ENCODE data around the gene ZNF282. TPM values are rescaled to one million over a fixed set of nuclear protein-coding genes. Genes with fewer than 3 reads are reported as not detected.
A peak's percentile ranks its signal among the peaks of the same experiment; 100 is the strongest.
"Not testable (repeated sequence)": the region's sequence is repeated elsewhere in the genome, so short reads cannot be mapped to it uniquely, and the experiment has no call there.

The ZNF282 gene
- total and polyA plus RNA-seq, 5 experiments from 2014 or later = 0.66 to 19.5 (median 1.1) TPM

- ATAC-seq (no peak), DNase-seq (no peak)
- H3K36me3 Mint-ChIP-seq = peaks cover 0 to 85% (median 12%) of the 10 kb centered on the region in 3 donors
- peaks cover 0 to 4% (median 0%) of the 10 kb centered on the region in 4 donors for H3K4me1 Mint-ChIP-seq
- POLR2A ChIA-PET = no interaction called here
- no peaks in the 10 kb centered on the region for H3K27me3 Mint-ChIP-seq
- H3K4me3 Mint-ChIP-seq = no peak overlapping the region
- peak overlapping the region in 3 of 10 donors; percentile 56 to 60 (median 58) for H3K27ac Mint-ChIP-seq
- H3K9me3 Mint-ChIP-seq = no peaks in the 10 kb centered on the region
Observed at GRCh38 chr7:149217570-149217969, 22.2 kb downstream of the ZNF282 start.

GRCh38 chr7:149218469-149219420, 23.4 kb downstream of the ZNF282 start:
- Mint-ChIP-seq H3K9me3 (no peaks in the 10 kb centered on the region), H3K27ac (peak overlapping the region in 5 of 10 donors; percentile 15 to 89 (median 58)), H3K36me3 (peaks cover 0 to 75% (median 12%) of the 10 kb centered on the region in 3 donors), H3K4me3 (no peak overlapping the region), H3K4me1 (peaks cover 0 to 4% (median 0%) of the 10 kb centered on the region in 4 donors), H3K27me3 (no peaks in the 10 kb centered on the region)
- DNase-seq = no peak
- no peak for ATAC-seq
- POLR2A ChIA-PET = no interaction called here

GRCh38 chr7:149220534-149220933, 25.2 kb downstream of the ZNF282 start:
- ATAC-seq (no peak), DNase-seq (no peak)
- Mint-ChIP-seq H3K9me3 (peaks cover 0 to 7% (median 0%) of the 10 kb centered on the region in 9 donors), H3K27ac (no peak overlapping the region), H3K27me3 (no peaks in the 10 kb centered on the region), H3K4me3 (no peak overlapping the region), H3K36me3 (peaks cover 0 to 65% (median 15%) of the 10 kb centered on the region in 3 donors), H3K4me1 (peaks cover 0 to 4% (median 0%) of the 10 kb centered on the region in 4 donors)
- POLR2A ChIA-PET = no interaction called here

GRCh38 chr7:149223176-149223575, 27.8 kb downstream of the ZNF282 start:
- no peak for DNase-seq
- H3K9me3 Mint-ChIP-seq = peaks cover 0 to 9% (median 0%) of the 10 kb centered on the region in 9 donors
- POLR2A ChIA-PET = no interaction called here
- H3K27me3 Mint-ChIP-seq = no peaks in the 10 kb centered on the region
- no peak overlapping the region for H3K4me3 Mint-ChIP-seq
- H3K36me3 Mint-ChIP-seq = peaks cover 0 to 46% (median 19%) of the 10 kb centered on the region in 3 donors
- H3K27ac Mint-ChIP-seq = no peak overlapping the region
- no peak for ATAC-seq
- peaks cover 0 to 5% (median 0%) of the 10 kb centered on the region in 4 donors for H3K4me1 Mint-ChIP-seq

GRCh38 chr7:149223761-149224160, 28.4 kb downstream of the ZNF282 start:
- H3K36me3 Mint-ChIP-seq = peaks cover 0 to 42% (median 19%) of the 10 kb centered on the region in 3 donors
- no peak overlapping the region for H3K27ac Mint-ChIP-seq
- no peak for ATAC-seq
- no peak overlapping the region for H3K4me3 Mint-ChIP-seq
- POLR2A ChIA-PET = no interaction called here
- H3K9me3 Mint-ChIP-seq = peaks cover 0 to 9% (median 0%) of the 10 kb centered on the region in 9 donors
- DNase-seq = no peak
- peaks cover 0 to 5% (median 0%) of the 10 kb centered on the region in 4 donors for H3K4me1 Mint-ChIP-seq
- H3K27me3 Mint-ChIP-seq = no peaks in the 10 kb centered on the region

- no peak for ATAC-seq
- H3K9me3 Mint-ChIP-seq = peaks cover 0 to 9% (median 0%) of the 10 kb centered on the region in 9 donors
- POLR2A ChIA-PET = interaction anchor here (1.0 kb wide), 1 partner anchor 39 kb away, joined by 4 read pairs; no protein-coding TSS in a partner anchor
- H3K36me3 Mint-ChIP-seq = peaks cover 0 to 38% (median 14%) of the 10 kb centered on the region in 3 donors
- no peak overlapping the region for H3K4me3 Mint-ChIP-seq
- H3K4me1 Mint-ChIP-seq = peaks cover 0 to 4% (median 1%) of the 10 kb centered on the region in 4 donors
- DNase-seq = no peak
- no peaks in the 10 kb centered on the region for H3K27me3 Mint-ChIP-seq
- no peak overlapping the region for H3K27ac Mint-ChIP-seq
Observed at GRCh38 chr7:149224352-149224751, 29.0 kb downstream of the ZNF282 start.

GRCh38 chr7:149225106-149225505, 29.8 kb downstream of the ZNF282 start:
- ATAC-seq (no peak), DNase-seq (no peak)
- Mint-ChIP-seq H3K27me3 (no peaks in the 10 kb centered on the region), H3K36me3 (peaks cover 0 to 30% (median 13%) of the 10 kb centered on the region in 3 donors), H3K9me3 (peaks cover 0 to 9% (median 0%) of the 10 kb centered on the region in 9 donors), H3K27ac (no peak overlapping the region), H3K4me1 (peaks cover 0 to 8% (median 5%) of the 10 kb centered on the region in 4 donors), H3K4me3 (no peak overlapping the region)
- POLR2A ChIA-PET = interaction anchor here (1.0 kb wide), 1 partner anchor 38 kb away, joined by 4 read pairs; no protein-coding TSS in a partner anchor

- Mint-ChIP-seq H3K9me3 (peaks cover 0 to 9% (median 0%) of the 10 kb centered on the region in 9 donors), H3K27ac (no peak overlapping the region), H3K4me1 (peaks cover 0 to 8% (median 5%) of the 10 kb centered on the region in 4 donors), H3K4me3 (no peak overlapping the region), H3K27me3 (no peaks in the 10 kb centered on the region), H3K36me3 (peaks cover 0 to 27% (median 13%) of the 10 kb centered on the region in 3 donors)
- DNase-seq (no peak), ATAC-seq (no peak)
- POLR2A ChIA-PET = no interaction called here
Observed at GRCh38 chr7:149225656-149226055, 30.3 kb downstream of the ZNF282 start.

GRCh38 chr7:149226366-149226765, 31.0 kb downstream of the ZNF282 start:
- Mint-ChIP-seq H3K36me3 (peaks cover 0 to 21% (median 13%) of the 10 kb centered on the region in 3 donors), H3K27ac (peak overlapping the region in 1 of 10 donors; percentile 14)
- H3K4me3 Mint-ChIP-seq, H3K4me1 Mint-ChIP-seq, H3K27me3 Mint-ChIP-seq, H3K9me3 Mint-ChIP-seq, POLR2A ChIA-PET, ATAC-seq, DNase-seq: not testable (repeated sequence)

- ATAC-seq = no peak
- peak overlapping the region in 1 of 10 donors; percentile 27 for H3K27ac Mint-ChIP-seq
- POLR2A ChIA-PET = no interaction called here
- H3K4me1 Mint-ChIP-seq = peaks cover 0 to 8% (median 5%) of the 10 kb centered on the region in 4 donors
- peaks cover 0 to 17% (median 11%) of the 10 kb centered on the region in 3 donors for H3K36me3 Mint-ChIP-seq
- no peak overlapping the region for H3K4me3 Mint-ChIP-seq
- DNase-seq = no peak
- H3K27me3 Mint-ChIP-seq = no peaks in the 10 kb centered on the region
- peaks cover 0 to 9% (median 0%) of the 10 kb centered on the region in 9 donors for H3K9me3 Mint-ChIP-seq
Observed at GRCh38 chr7:149226840-149227494, 31.6 kb downstream of the ZNF282 start.

GRCh38 chr7:149228831-149229471, 33.6 kb downstream of the ZNF282 start:
- DNase-seq = no peak
- no peak for ATAC-seq
- H3K36me3 Mint-ChIP-seq = peaks cover 0 to 12% (median 8%) of the 10 kb centered on the region in 3 donors
- peak overlapping the region in 1 of 10 donors; percentile 6 for H3K27ac Mint-ChIP-seq
- H3K4me3 Mint-ChIP-seq = no peak overlapping the region
- H3K9me3 Mint-ChIP-seq = peaks cover 0 to 9% (median 0%) of the 10 kb centered on the region in 9 donors
- H3K27me3 Mint-ChIP-seq = peaks cover 0 to 14% (median 11%) of the 10 kb centered on the region in 5 donors
- POLR2A ChIA-PET = interaction anchor here (0.7 to 1.4 kb wide), 2 partner anchors 33 to 186 kb away, joined by 3 read pairs; partner anchors contain the start of gene ZNF282
- H3K4me1 Mint-ChIP-seq = peaks cover 0 to 8% (median 5%) of the 10 kb centered on the region in 4 donors

GRCh38 chr7:149229526-149229925, 34.2 kb downstream of the ZNF282 start:
- no peak overlapping the region for H3K4me3 Mint-ChIP-seq
- POLR2A ChIA-PET = interaction anchor here (0.5 to 1.4 kb wide), 2 partner anchors 13 to 34 kb away, joined by 3 read pairs; partner anchors contain the start of gene ZNF282
- ATAC-seq (no peak), DNase-seq (no peak)
- peaks cover 0 to 8% (median 5%) of the 10 kb centered on the region in 4 donors for H3K4me1 Mint-ChIP-seq
- H3K27me3 Mint-ChIP-seq = peaks cover 0 to 17% (median 13%) of the 10 kb centered on the region in 5 donors
- no peak overlapping the region for H3K27ac Mint-ChIP-seq
- peaks cover 0 to 9% (median 0%) of the 10 kb centered on the region in 9 donors for H3K9me3 Mint-ChIP-seq
- peaks cover 0 to 12% (median 8%) of the 10 kb centered on the region in 3 donors for H3K36me3 Mint-ChIP-seq

Measured in naive thymus-derived CD8-positive, alpha-beta T cell (primary cell).